Esophagus squamous epithelium (tissue), 4 donors: Measurements from ENCODE around the gene CDH13.

Experiments
- POLR2A ChIP-seq, 4 donors: fragments of 450-650 bp; IDR thresholded peaks; one replicate each; pipeline ENCODE4 v1.6.1; 2017; ENCODE audit warnings: antibody characterized with exemption in 4 of 4, mild to moderate bottlenecking in 4 of 4, moderate library complexity in 3 of 4
- TF ChIP-seq, protein P1 (sequence below), 6 experiments: fragments of 450-650 bp in 4 of 6; fragments of 200-600 bp in 2 of 6; sonication (generic) in 2 of 6; IDR thresholded peaks; one replicate each; pipeline ENCODE4 v1.5.1; 2016 to 2019; ENCODE audit warnings: antibody characterized with exemption in 6 of 6, mild to moderate bottlenecking in 4 of 6, moderate library complexity in 4 of 6

DNA sequence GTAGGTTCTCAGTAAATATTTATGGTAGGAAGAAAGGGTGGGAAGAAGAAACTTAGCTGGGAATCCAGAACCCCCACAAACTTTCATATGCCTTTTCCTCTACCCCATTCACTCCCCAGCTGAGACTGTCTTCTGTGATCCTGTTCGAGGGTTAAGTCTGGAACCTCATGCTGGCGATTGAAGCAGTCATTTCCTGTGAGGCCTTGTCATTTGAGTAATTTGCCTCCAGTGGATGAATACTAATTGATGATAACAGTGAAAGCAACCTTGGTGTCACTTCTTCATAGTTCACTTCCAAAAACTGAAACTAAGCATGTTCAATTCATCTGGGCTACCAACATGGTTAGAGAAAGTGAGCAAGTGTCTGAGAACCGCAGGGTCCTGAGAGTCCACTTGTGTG is 401.2 kb downstream of the CDH13 start:
- TF ChIP-seq, protein P1, sequence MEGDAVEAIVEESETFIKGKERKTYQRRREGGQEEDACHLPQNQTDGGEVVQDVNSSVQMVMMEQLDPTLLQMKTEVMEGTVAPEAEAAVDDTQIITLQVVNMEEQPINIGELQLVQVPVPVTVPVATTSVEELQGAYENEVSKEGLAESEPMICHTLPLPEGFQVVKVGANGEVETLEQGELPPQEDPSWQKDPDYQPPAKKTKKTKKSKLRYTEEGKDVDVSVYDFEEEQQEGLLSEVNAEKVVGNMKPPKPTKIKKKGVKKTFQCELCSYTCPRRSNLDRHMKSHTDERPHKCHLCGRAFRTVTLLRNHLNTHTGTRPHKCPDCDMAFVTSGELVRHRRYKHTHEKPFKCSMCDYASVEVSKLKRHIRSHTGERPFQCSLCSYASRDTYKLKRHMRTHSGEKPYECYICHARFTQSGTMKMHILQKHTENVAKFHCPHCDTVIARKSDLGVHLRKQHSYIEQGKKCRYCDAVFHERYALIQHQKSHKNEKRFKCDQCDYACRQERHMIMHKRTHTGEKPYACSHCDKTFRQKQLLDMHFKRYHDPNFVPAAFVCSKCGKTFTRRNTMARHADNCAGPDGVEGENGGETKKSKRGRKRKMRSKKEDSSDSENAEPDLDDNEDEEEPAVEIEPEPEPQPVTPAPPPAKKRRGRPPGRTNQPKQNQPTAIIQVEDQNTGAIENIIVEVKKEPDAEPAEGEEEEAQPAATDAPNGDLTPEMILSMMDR (IDR thresholded peaks at IDR 0.05): no peak
- no peak for TF ChIP-seq POLR2A (IDR thresholded peaks at IDR 0.05)
